ENCODE measurements around the gene CLRN3.

GRCh38 chr10:127875449-127875765 is 17.3 kb downstream of the CLRN3 start:
- TF ChIP-seq POLR2A (IDR thresholded peaks at IDR 0.05) (no peak), POLR2AphosphoS5 (IDR thresholded peaks at IDR 0.05) (no peak), CTCF (IDR thresholded peaks at IDR 0.05) (no peak)
